GM15510 (cell line): ENCODE data around the gene ABCF3.

Experiments
- POLR2A ChIP-seq: IDR thresholded peaks from 3 replicates; pipeline ENCODE4 v1.6.1; 2011; ENCODE audit warnings: borderline replicate concordance; ENCODE audit not compliant: insufficient read length; ENCODE audit errors: extremely low read depth

ABCF3 gene

DNA sequence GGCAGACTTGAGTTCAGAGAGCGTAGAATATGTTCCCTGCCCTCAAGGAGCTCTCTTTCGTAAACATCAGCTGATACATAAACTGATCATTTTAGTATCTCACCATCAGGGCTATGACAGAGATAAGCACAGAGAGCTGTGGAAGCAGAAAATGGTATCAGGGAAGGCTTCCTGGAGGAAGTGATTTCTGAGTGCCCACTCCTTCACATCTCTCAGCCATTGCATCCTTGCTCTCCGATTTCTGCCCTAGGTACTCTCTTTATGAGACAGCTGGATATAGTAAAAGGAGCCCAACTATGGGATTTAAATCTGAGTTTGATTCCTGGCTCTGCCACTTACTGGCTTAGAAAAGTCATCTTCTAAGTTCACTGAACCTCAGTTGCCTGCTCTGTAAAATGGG is 20.5 kb upstream of the ABCF3 start:
- TF ChIP-seq POLR2A, result no peak

DNA sequence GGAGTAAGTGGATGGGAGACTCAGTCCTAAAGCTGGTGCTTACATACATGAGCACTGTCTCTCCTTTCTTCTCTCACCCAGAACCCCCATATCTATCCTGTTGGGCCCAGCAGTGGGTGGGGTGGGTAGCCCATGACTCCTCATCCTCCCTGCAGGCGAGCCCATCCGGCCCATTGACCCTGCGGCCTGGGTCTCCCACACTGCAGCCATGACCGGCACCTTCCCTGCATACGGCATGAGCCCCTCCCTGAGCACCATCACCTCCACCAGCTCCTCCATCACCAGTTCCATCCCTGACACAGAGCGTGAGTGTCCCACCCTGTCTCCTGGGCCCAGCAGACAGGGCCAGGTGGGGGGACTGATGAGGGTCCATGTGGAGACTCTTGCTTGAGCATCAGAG is 19.3 kb upstream of the ABCF3 start:
- no peak for TF ChIP-seq POLR2A

DNA sequence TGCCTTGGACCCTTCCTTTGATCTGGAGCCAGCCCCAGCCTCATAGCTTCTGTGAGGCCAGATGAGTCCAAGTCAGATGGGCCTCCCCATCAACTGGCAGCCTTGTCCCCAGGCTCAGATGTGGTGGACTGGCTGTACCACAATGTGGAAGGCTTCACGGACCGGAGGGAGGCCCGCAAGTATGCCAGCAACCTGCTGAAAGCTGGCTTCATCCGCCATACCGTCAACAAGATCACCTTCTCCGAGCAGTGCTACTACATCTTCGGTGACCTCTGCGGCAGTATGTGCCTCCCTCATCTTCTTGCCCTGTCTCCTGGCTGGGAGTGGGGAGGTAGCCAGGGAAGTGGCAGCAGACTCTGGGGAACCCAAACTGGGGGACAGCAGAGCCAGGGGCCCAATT is 18.2 kb upstream of the ABCF3 start:
- TF ChIP-seq POLR2A, result no peak

DNA sequence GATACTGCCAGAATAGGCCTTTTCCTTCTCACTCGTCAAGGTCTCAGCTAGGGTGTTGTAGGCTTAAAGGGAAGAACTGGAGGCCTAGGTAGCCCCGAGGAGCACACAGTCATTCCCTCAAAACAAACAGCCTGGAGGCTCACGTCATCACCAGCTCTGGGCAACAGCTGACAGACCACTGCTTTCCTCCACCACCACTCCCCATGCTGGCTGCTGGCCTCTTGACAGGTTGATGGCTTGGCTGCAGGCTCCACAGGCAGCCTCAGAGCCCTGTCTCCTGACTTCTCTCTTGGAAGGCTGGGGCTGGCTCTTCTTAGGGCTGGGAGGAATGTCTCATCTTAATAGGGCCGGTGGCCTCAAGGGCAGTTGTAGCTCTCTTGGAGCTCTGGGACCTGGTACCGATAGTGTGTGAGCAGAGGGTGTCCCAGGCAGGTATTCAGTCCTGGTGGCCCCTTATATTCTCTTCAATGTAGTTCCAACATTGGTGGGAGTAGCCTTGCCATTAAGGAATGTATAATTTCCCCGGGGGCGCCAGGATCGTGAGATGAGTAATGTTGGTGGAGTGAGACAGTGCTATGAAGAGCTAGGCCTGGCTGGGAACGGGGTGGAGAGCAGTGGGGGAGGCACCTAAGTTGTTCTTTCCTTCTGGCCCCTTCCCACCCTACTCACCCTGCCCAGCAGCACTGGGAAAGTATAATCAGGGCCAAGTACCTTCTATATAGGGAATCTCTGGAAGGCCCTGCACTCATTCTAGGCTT is 17.5 kb upstream of the ABCF3 start:
- no peak for TF ChIP-seq POLR2A

DNA sequence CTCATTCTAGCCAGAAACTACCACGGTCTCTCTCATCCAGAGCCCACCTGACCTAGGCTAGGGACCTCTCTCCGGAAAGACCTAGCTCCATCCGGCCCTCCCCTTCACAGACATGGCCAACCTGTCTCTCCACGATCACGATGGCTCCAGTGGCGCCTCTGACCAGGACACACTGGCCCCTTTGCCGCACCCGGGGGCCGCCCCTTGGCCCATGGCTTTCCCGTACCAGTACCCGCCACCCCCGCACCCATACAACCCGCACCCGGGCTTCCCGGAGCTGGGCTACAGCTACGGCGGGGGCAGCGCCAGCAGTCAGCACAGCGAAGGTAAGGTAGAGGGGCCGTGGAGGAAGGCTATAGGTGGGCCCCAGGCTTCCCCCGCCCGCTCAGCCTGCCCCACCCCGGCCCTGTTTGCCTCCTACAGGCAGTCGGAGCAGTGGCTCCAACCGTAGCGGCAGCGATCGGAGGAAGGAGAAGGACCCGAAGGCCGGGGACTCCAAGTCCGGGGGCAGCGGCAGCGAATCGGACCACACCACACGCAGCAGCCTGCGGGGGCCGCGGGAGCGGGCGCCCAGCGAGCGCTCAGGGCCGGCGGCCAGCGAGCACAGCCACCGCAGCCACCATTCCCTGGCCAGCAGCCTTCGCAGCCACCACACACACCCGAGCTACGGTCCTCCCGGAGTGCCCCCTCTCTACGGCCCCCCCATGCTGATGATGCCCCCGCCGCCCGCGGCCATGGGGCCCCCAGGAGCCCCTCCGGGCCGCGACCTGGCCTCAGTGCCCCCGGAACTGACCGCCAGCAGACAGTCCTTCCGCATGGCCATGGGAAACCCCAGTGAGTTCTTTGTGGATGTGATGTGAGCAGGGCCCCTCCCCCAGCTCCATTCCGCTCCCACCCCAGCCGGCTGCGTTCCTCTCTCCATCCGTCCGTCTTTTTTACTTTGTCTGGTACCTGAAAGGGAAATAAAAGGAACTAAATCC is 15.8 kb upstream of the ABCF3 start:
- no peak for TF ChIP-seq POLR2A

DNA sequence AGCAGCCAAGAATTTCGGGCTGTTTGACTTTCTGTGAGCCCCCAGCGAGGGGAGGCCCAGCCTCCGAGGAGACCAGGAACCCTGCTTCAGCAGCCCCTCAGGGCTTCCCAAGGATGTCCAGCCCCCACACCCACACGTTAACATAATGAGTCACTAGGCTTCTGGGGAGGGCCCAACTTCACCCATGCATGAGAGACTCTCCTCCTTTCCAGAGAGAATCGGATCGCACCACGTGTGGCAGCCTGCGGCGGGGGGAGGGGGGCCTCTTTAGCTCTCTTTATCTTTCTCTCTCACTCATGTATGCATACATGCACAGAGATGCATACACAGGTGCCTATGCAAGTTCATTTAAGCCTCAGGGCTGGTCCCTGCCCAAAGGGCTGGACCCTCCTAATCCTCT is 14.4 kb upstream of the ABCF3 start:
- TF ChIP-seq POLR2A, result no peak

DNA sequence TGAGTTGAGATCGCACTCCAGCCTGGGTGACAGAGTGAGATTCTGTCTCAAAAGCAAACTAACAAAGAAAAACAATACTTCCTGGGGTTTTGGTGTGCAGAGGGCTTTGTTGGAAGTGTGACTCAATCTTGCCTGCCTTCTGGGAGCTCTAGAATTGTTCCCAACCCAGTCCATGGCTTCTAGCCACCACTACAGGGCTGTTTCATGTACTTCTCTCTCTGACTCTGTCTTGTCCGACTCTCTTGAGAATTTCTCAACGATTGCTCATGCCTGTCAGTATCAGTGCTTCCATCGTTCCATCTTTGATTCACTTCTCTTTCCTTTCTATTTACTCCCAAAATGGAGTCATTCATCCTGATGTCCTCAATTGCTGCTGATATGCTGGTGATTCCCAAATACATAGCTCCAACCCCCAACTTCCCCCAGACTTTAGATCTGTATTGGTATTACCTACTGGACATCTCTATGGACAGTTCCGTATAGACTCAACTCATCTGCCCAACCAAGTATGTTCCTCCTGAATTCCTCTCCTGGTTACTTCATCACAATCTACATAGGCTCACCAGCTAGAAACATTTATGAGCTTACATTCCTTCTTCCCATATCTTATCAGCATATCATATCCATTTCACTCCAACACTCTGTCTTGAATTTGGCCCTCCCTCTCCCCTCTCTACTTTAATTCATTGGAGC is 13.2 kb upstream of the ABCF3 start:
- TF ChIP-seq POLR2A, result no peak

DNA sequence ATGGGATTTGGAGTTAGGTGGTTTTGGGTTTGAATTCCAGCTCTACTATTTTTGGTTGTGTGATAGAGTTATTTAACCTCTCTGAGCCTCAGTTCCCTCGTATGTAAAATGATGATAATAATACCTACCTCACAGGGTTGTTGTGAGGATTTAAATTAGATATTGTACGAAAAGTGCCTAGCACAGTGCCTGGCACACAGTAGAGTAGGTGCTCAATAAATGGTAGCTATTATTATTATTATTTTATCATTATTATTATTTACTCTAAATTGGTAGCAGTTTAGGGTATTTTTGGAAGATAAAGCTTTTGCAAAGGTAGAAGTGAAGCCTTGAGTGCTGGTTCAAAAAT is 12.7 kb upstream of the ABCF3 start:
- no peak for TF ChIP-seq POLR2A

DNA sequence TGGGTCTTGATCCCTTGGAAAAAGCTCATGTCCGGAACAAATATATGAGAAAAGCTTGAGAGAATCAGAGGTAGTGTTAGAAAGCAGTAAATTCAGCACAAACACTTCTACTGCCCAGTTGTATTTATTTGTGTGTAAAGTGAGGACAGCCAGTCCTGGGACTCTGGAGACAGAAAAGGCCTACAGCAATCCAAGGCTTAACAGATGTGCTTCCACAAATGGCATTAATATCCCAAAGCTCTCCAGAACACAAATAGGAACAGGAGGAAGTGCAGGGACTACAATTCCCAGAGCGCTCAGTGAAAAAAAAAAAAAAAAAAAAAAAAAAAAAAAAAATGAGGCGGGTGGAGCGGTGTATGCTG is 11.7 kb upstream of the ABCF3 start:
- TF ChIP-seq POLR2A, result no peak

DNA sequence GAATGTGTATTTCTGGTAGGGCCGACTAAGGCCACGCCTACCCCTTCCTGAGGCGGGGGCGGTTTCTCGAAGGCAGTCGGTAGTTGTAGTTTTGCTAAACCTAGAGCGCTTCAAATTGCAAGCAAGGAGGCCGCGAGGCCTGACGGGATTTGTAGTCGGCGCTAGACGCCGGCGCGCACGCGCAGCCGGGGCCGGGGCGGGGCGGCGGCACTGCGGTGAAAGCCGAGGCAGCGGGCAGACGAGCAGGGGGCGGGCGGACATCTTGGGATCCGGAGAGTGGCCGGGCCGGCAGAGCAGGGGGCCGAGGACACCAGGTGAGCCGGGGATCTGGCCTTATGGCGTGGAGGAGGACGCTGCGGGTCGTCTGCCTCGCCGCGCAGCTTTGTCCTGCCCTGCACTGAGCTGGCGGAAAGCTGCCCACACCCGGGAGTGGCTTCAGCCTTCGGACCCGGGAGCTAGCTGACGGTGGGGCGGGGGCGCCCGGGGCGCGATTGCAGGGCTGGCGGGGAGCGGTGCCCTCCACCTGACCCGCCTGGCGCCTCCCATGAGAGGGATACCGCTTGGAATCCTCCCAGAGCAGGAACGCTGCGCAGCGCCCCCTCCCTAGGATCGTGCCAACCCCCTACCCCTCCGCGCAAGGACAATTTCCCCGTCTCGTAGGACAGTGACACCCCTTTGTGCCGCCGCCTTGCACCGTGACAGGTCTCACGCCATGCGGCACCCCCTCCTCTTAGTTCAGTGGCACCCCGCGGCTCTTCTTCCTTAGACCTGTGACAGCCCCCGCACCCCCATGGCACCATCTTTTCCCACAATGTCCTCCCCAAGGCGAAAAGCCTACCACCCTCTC is 11.1 kb upstream of the ABCF3 start, which contains the start of gene AP2M1:
Gene AP2M1 (plus strand): TSS at position 210 of the 847 bp plus-strand sequence. CDS start 2,139 bp downstream, outside the sequence.
- TF ChIP-seq POLR2A, result peak; percentile 90

DNA sequence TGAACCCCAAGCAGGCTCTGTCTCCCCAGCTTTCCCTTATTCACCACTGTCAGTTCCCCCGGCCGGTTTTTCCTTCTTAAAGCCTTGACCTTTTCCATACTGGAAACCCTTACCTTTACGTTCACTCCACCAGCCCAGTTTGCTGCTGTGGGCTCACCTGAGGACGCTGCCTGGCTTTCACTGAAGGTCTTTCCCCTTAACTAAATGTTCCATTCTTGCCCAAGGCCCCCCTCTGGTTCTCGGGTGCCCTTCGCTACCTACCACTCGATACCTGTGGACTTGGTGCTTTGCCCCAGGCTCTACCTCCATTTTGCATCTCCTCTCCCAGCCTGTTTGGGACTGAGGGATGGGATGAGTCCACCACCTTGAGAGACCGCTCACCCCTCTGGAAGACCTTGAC is 10.5 kb upstream of the ABCF3 start:
- no peak for TF ChIP-seq POLR2A

DNA sequence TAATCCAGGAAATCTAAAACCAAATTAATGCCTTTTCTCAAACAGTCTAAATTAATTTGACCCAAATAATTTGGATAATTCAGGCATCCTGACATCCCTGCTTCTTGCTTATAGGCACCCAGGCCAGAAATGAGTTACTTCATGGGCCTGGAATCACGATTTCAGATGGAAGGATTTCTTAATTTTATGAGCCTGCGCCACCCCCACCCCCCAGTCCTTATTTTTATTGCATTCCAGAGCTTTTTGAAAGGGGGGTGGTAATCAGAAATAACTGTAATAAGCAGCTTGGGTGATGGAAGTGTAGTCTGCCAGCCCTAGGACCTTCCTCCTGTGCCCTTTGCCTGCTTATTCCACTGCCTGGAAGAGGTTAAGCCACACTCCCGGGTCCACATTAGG is 10.0 kb upstream of the ABCF3 start:
- no peak for TF ChIP-seq POLR2A

DNA sequence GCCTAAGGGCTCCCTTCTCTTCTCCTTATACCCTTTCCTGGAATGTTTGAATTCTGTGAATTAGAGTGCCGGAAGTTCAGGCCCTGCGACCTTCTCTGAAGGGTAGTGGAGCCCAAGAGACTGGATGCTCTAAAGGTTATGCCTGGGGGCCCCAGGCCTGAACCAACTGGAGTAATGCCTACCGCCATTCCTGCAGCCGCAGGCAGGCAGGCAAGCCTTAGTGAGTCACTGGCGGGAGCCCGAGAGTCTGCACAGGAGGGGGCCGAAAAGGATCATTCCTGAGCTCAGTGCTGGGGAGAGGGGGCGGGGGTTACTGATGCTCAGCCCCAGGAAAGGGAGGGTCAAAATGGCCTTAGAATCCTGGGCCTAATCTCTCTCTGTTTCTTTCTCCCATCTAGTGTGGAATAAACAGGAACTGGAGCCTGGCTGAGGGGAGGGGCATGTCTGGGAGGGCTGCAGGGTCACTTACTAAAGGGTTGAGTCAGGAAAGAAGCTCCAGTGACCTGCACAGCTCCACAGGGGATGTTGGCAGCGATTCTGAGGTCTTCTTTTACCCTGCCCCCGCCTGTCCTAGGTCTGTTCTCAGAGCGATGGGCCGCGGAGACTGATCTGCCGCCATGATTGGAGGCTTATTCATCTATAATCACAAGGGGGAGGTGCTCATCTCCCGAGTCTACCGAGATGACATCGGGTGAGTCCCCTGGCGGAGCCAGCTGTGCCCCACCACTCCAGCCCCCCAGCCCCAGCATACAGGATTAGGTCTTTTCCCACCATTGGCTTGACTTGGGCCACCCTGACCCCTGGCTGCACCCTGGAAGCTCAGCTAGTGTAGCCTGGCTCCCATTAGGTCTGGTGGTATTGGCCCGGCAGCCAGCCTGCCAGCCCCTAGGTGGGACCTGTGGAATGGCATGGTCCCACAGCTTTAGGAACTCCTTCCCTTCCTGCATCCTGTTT is 9.3 kb upstream of the ABCF3 start:
- TF ChIP-seq POLR2A, result no peak
